ENCODE results near the gene KANK3. TPM values are rescaled to one million over a fixed set of nuclear protein-coding genes. Genes with fewer than 3 reads are reported as not detected.

Gene KANK3
- total RNA-seq, 4 donors from 2014 or later: 7.1 to 16.0 (median 13.7) TPM

DNA sequence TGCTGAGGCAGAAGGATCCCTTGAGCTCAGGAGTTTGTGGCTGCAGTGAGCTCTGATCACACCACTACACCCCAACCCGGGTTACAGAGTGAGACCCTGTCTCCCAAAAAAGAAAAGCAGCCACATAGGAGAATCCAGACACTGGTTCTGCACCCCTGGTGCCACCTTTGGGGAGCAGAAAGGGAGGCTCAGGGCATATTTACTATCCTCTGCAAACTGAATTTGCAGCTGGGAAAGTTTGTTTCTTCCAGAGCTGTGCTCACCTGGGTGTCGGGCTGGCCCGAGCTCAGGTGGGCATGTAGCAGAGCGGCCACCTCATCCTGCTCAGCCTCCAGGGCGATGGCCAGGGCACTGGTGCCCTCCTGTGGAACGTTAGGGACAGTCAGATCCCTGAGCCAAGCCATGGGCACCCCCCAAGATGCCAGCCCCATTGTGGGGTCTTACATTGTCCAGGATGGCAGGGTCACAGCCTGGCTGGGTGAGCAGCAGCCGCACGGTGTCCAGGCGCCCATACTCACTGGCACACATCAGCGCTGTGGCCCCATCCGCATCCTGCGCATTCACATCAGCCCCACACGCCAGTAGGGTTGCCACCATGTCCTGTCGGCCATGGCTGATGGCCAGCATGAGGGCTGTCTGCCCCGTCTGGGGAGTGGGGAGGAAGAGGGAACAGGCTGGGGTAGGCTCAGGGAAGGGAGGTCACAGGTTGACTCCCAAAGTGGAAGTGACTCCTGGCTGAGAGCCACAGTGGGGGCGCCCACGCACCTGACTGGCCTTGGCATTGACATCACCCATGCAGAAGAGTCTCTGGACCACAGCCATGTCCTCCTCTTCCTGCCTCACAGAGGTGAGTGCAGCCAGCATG lies 18.6 kb downstream of the KANK3 start:
- TF ChIP-seq, protein P1, sequence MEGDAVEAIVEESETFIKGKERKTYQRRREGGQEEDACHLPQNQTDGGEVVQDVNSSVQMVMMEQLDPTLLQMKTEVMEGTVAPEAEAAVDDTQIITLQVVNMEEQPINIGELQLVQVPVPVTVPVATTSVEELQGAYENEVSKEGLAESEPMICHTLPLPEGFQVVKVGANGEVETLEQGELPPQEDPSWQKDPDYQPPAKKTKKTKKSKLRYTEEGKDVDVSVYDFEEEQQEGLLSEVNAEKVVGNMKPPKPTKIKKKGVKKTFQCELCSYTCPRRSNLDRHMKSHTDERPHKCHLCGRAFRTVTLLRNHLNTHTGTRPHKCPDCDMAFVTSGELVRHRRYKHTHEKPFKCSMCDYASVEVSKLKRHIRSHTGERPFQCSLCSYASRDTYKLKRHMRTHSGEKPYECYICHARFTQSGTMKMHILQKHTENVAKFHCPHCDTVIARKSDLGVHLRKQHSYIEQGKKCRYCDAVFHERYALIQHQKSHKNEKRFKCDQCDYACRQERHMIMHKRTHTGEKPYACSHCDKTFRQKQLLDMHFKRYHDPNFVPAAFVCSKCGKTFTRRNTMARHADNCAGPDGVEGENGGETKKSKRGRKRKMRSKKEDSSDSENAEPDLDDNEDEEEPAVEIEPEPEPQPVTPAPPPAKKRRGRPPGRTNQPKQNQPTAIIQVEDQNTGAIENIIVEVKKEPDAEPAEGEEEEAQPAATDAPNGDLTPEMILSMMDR (IDR thresholded peaks at IDR 0.05 in 4 of 5, conservative IDR thresholded peaks at IDR 0.05 in 1 of 5): no peak
- no peak for TF ChIP-seq POLR2A (IDR thresholded peaks at IDR 0.05)
- DNase-seq: no peak
- Histone ChIP-seq H3K36me3 (peaks cover 0 to 13% of the 10 kb centered on the region in 2 donors), H3K4me1 (peaks cover 23 to 28% of the 10 kb centered on the region in 2 donors), H3K27ac (peak overlapping the region in 2 of 4 donors; percentile 6 to 30), H3K9me3 (no peaks in the 10 kb centered on the region), H3K4me3 (no peak overlapping the region), H3K27me3 (no peaks in the 10 kb centered on the region)
- intact Hi-C loops (cut with DNase I; ENCODE audit: low total_unique reads) (loop anchor here (10.0 kb wide), 1 partner anchor 510 kb away; the partner anchor contains the start of genes MBD3L1 and ZNF558), in situ Hi-C loops (cut with MboI; ENCODE audit: low sequenced_read_pairs in 4 of 4) (no loop called here)
- no peak for ATAC-seq

GRCh38 chr19:8323781-8324185 lies 19.3 kb downstream of the KANK3 start:
- in situ Hi-C loops (cut with MboI; ENCODE audit: low sequenced_read_pairs in 4 of 4): no loop called here
- Histone ChIP-seq H3K4me3 (no peak overlapping the region), H3K36me3 (peaks cover 0 to 13% of the 10 kb centered on the region in 2 donors), H3K27ac (peak overlapping the region in 3 of 4 donors; percentile 6 to 93 (median 20)), H3K4me1 (peaks cover 23 to 30% of the 10 kb centered on the region in 2 donors), H3K9me3 (no peaks in the 10 kb centered on the region), H3K27me3 (no peaks in the 10 kb centered on the region)
- intact Hi-C loops (cut with DNase I; ENCODE audit: low total_unique reads): loop anchor here (10.0 kb wide), 1 partner anchor 511 kb away; the partner anchor contains the start of genes MBD3L1 and ZNF558
- TF ChIP-seq POLR2A (IDR thresholded peaks at IDR 0.05): no peak
- TF ChIP-seq, protein P1 (IDR thresholded peaks at IDR 0.05 in 4 of 5, conservative IDR thresholded peaks at IDR 0.05 in 1 of 5): no peak
- DNase-seq: no peak
- ATAC-seq: no peak

GRCh38 chr19:8322638-8322997 lies 20.4 kb downstream of the KANK3 start:
- Histone ChIP-seq H3K4me1 (peaks cover 23 to 30% of the 10 kb centered on the region in 2 donors), H3K27me3 (no peaks in the 10 kb centered on the region), H3K27ac (peak overlapping the region; percentile 93 to 99 (median 94)), H3K9me3 (no peaks in the 10 kb centered on the region), H3K4me3 (peak overlapping the region; percentile 88 to 99 (median 94)), H3K36me3 (peaks cover 0 to 13% of the 10 kb centered on the region in 2 donors)
- no peak for DNase-seq
- in situ Hi-C loops (cut with MboI; ENCODE audit: low sequenced_read_pairs in 4 of 4) (no loop called here), intact Hi-C loops (cut with DNase I; ENCODE audit: low total_unique reads) (loop anchor here (10.0 kb wide), 1 partner anchor 512 kb away; the partner anchor contains the start of genes MBD3L1 and ZNF558)
- no peak for ATAC-seq
- TF ChIP-seq POLR2A (IDR thresholded peaks at IDR 0.05): no peak
- TF ChIP-seq, protein P1 (IDR thresholded peaks at IDR 0.05 in 4 of 5, conservative IDR thresholded peaks at IDR 0.05 in 1 of 5): no peak

- peaks cover 23 to 30% of the 10 kb centered on the region in 2 donors for H3K4me1 ChIP-seq
- no peaks in the 10 kb centered on the region for H3K27me3 ChIP-seq
- intact Hi-C loops (cut with DNase I; ENCODE audit: low total_unique reads): loop anchor here (1.0 to 10.0 kb wide), 4 partner anchors 14 to 513 kb away; partner anchors contain the start of genes CD320, MBD3L1, RAB11B and ZNF558
- TF ChIP-seq, protein P1 (IDR thresholded peaks at IDR 0.05 in 4 of 5, conservative IDR thresholded peaks at IDR 0.05 in 1 of 5): no peak
- TF ChIP-seq POLR2A (IDR thresholded peaks at IDR 0.05): no peak
- no peak for DNase-seq
- H3K4me3 ChIP-seq: peak overlapping the region; percentile 88 to 99 (median 94)
- no peak for ATAC-seq
- H3K9me3 ChIP-seq: no peaks in the 10 kb centered on the region
- in situ Hi-C loops (cut with MboI; ENCODE audit: low sequenced_read_pairs in 4 of 4): no loop called here
- peaks cover 0 to 13% of the 10 kb centered on the region in 2 donors for H3K36me3 ChIP-seq
- H3K27ac ChIP-seq: peak overlapping the region; percentile 93 to 99 (median 94)
Observed at GRCh38 chr19:8321986-8322637, 20.9 kb downstream of the KANK3 start.
